H9 (cell line): Measurements from ENCODE around the gene RASAL1. TPM values are rescaled to one million over a fixed set of nuclear protein-coding genes. Genes with fewer than 3 reads are reported as not detected.

Experiments
- DNase-seq: peaks from one replicate; pipeline ENCODE4 v3.0.0-alpha.2; 2017
- H2AFZ ChIP-seq: one replicate; pipeline ENCODE4 v1.6.1; 2013; ENCODE audit warnings: mild to moderate bottlenecking, low read length, control low read depth, moderate library complexity
- H2AK5ac ChIP-seq: 2 replicates; pipeline ENCODE4 v1.6.1; 2013; ENCODE audit warnings: low read length, control low read depth, mixed read lengths; ENCODE audit not compliant: insufficient read length
- H2BK120ac ChIP-seq: one replicate; pipeline ENCODE4 v1.6.1; 2013; ENCODE audit warnings: low read depth, mild to moderate bottlenecking, low read length, control low read depth, inconsistent platforms; ENCODE audit not compliant: poor library complexity, severe bottlenecking
- H2BK12ac ChIP-seq: 2 replicates; pipeline ENCODE4 v1.6.1; 2013; ENCODE audit warnings: low read length, control low read depth, mixed read lengths, low read depth; ENCODE audit not compliant: insufficient read length
- H2BK15ac ChIP-seq: 2 replicates; pipeline ENCODE4 v1.6.1; 2013; ENCODE audit warnings: low read depth, low read length, control low read depth
- H2BK20ac ChIP-seq: one replicate; pipeline ENCODE4 v1.6.1; 2013; ENCODE audit warnings: low read depth, mild to moderate bottlenecking, low read length, control low read depth, inconsistent platforms; ENCODE audit not compliant: poor library complexity, severe bottlenecking
- H2BK5ac ChIP-seq: 2 replicates; pipeline ENCODE4 v1.6.1; 2013; ENCODE audit warnings: low read length, control low read depth, mixed read lengths; ENCODE audit not compliant: insufficient read length
- H3K14ac ChIP-seq: 2 replicates; pipeline ENCODE4 v1.6.1; 2013; ENCODE audit warnings: low read length, control low read depth; ENCODE audit not compliant: insufficient read depth
- H3K18ac ChIP-seq: 2 replicates; pipeline ENCODE4 v1.6.1; 2013; ENCODE audit warnings: low read depth, mild to moderate bottlenecking, mixed read lengths, low read length, control low read depth; ENCODE audit not compliant: insufficient read length
- H3K23ac ChIP-seq: 2 replicates; pipeline ENCODE4 v1.6.1; 2013; ENCODE audit warnings: low read length, control low read depth, mixed read lengths, low read depth; ENCODE audit not compliant: insufficient read length
- H3K23me2 ChIP-seq: 2 replicates; pipeline ENCODE4 v1.6.1; 2013; ENCODE audit warnings: low read depth, mild to moderate bottlenecking, mixed read lengths, low read length, control low read depth; ENCODE audit not compliant: insufficient read length, poor library complexity, severe bottlenecking
- H3K27ac ChIP-seq: 2 replicates; pipeline ENCODE4 v1.5.1; 2013; ENCODE audit warnings: low read length, control low read depth, mixed read lengths, low read depth; ENCODE audit not compliant: insufficient read length
- H3K27me3 ChIP-seq: 2 replicates; pipeline ENCODE4 v1.6.1; 2013; ENCODE audit warnings: low read length, control low read depth, inconsistent platforms; ENCODE audit not compliant: insufficient read depth
- H3K4ac ChIP-seq: 2 replicates; pipeline ENCODE4 v1.6.1; 2013; ENCODE audit warnings: low read depth, mild to moderate bottlenecking, control low read depth, inconsistent platforms, low read length, moderate library complexity
- H3K4me1 ChIP-seq: 2 replicates; pipeline ENCODE4 v1.6.1; 2013; ENCODE audit warnings: low read length, control low read depth, inconsistent platforms; ENCODE audit not compliant: insufficient read depth
- H3K4me2 ChIP-seq: 2 replicates; pipeline ENCODE4 v1.6.1; 2013; ENCODE audit warnings: low read length, control low read depth, mixed read lengths; ENCODE audit not compliant: insufficient read length, insufficient read depth
- H3K56ac ChIP-seq: 2 replicates; pipeline ENCODE4 v1.6.1; 2013; ENCODE audit warnings: low read depth, mild to moderate bottlenecking, mixed read lengths, low read length, control low read depth; ENCODE audit not compliant: insufficient read length
- H3K79me1 ChIP-seq: 2 replicates; pipeline ENCODE4 v1.6.1; 2013; ENCODE audit warnings: low read depth, mild to moderate bottlenecking, moderate library complexity, low read length, control low read depth, inconsistent platforms; ENCODE audit not compliant: insufficient read depth, poor library complexity, severe bottlenecking
- H3K79me2 ChIP-seq: 2 replicates; pipeline ENCODE4 v1.6.1; 2013; ENCODE audit warnings: low read length, control low read depth, inconsistent platforms; ENCODE audit not compliant: insufficient read depth
- H3K9ac ChIP-seq: 2 replicates; pipeline ENCODE4 v1.6.1; 2013; ENCODE audit warnings: low read length, control low read depth, mixed read lengths; ENCODE audit not compliant: insufficient read length; ENCODE audit errors: extremely low read depth
- H3K9me3 ChIP-seq: one replicate; pipeline ENCODE4 v1.6.1; 2013; ENCODE audit warnings: low read depth, low read length, inconsistent platforms; ENCODE audit not compliant: control insufficient read depth
- H3T11ph ChIP-seq: one replicate; pipeline ENCODE4 v1.6.1; 2013; ENCODE audit warnings: mild to moderate bottlenecking, low read length, control low read depth, inconsistent platforms
- H4K20me1 ChIP-seq: one replicate; pipeline ENCODE4 v1.6.1; 2013; ENCODE audit not compliant: control insufficient read depth, insufficient read length, insufficient read depth
- H4K5ac ChIP-seq: 2 replicates; pipeline ENCODE4 v1.6.1; 2013; ENCODE audit warnings: low read depth, mild to moderate bottlenecking, mixed read lengths, low read length, control low read depth; ENCODE audit not compliant: insufficient read length
- H4K8ac ChIP-seq: replicated peaks from 2 replicates; pipeline ENCODE4 v1.6.1; 2013; ENCODE audit warnings: low read length, control low read depth, mixed read lengths, low read depth; ENCODE audit not compliant: insufficient read length
- H4K91ac ChIP-seq: 2 replicates; pipeline ENCODE4 v1.6.1; 2013; ENCODE audit warnings: low read depth, mild to moderate bottlenecking, moderate library complexity, mixed read lengths, low read length, control low read depth; ENCODE audit not compliant: insufficient read length
- H3K27ac Mint-ChIP-seq, 3 experiments: 2 replicates in 2 of 3; 3 replicates in 1 of 3; pipeline ENCODE4 v1.8.0; 2020 to 2021; ENCODE audit warnings: mixed read lengths in 3 of 3, mild to moderate bottlenecking in 1 of 3, moderate library complexity in 1 of 3
- H3K27me3 Mint-ChIP-seq: 2 replicates; pipeline ENCODE4 v1.8.0; 2021; ENCODE audit warnings: low read depth, mild to moderate bottlenecking, moderate library complexity, mixed read lengths
- H3K36me3 Mint-ChIP-seq, 3 experiments: 2 replicates in 2 of 3; 3 replicates in 1 of 3; pipeline ENCODE4 v1.8.0; 2020 to 2021; ENCODE audit warnings: low read depth in 3 of 3, mixed read lengths in 3 of 3; ENCODE audit not compliant: insufficient read depth in 1 of 3
- H3K4me1 Mint-ChIP-seq, 2 experiments: 2 replicates each; pipeline ENCODE4 v1.8.0; 2020; ENCODE audit warnings: mixed read lengths in 2 of 2
- H3K4me3 Mint-ChIP-seq, 2 experiments: 2 replicates in 1 of 2; 3 replicates in 1 of 2; pipeline ENCODE4 v1.8.0; 2020 to 2021; ENCODE audit warnings: mild to moderate bottlenecking in 2 of 2, mixed read lengths in 2 of 2, moderate library complexity in 1 of 2
- H3K9me3 Mint-ChIP-seq, 2 experiments: 2 replicates in 1 of 2; 3 replicates in 1 of 2; pipeline ENCODE4 v1.8.0; 2020; ENCODE audit warnings: mild to moderate bottlenecking in 2 of 2, mixed read lengths in 2 of 2, moderate library complexity in 1 of 2
- CTCF ChIP-seq: fragments of 200-600 bp; sonication (generic); conservative IDR thresholded peaks from 3 replicates; pipeline ENCODE4 v1.8.0; 2021; ENCODE audit warnings: antibody characterized with exemption, mild to moderate bottlenecking
- WGBS: extraction: QIAGEN DNeasy Blood & Tissue Kit; methylation state at CpG from one replicate; pipeline ENCODE4 v1.1.7; 2013; ENCODE audit warnings: missing lambda C conversion rate, low lambda C conversion rate, mixed read lengths; ENCODE audit not compliant: insufficient read length; ENCODE audit errors: extremely low coverage; 5-methylcytosine and 5-hydroxymethylcytosine counted together
- total RNA-seq: library from RNA; stranded (reverse); gene quantifications from 2 replicates; pipeline ENCODE4 v1.2.1, GENCODE V29; 2021

The RASAL1 gene
- total RNA-seq, 1 experiment from 2014 or later, result 2.3 TPM

- Histone ChIP-seq H3K79me1 (no peaks in the 10 kb centered on the region), H4K91ac (no peak overlapping the region), H3K27me3 (no peaks in the 10 kb centered on the region; the same call in 1 of the 2 replicates), H3K23ac (no peak overlapping the region), H3K27ac (no peak overlapping the region), H3T11ph (no peak overlapping the region), H3K56ac (no peak overlapping the region), H4K8ac (no peak overlapping the region), H2AK5ac (no peak overlapping the region), H2BK20ac (no peak overlapping the region), H2BK120ac (no peak overlapping the region), H2BK15ac (no peak overlapping the region), H4K20me1 (peaks cover 4% of the 10 kb centered on the region), H3K9me3 (no peaks in the 10 kb centered on the region), H4K5ac (no peak overlapping the region), H3K23me2 (peaks cover 4% of the 10 kb centered on the region), H3K4me1 (no peaks in the 10 kb centered on the region), H2BK12ac (no peak overlapping the region), H3K14ac (no peak overlapping the region), H2BK5ac (no peak overlapping the region), H2AFZ (no peak overlapping the region), H3K4me2 (no peak overlapping the region), H3K9ac (no peak overlapping the region), H3K18ac (no peak overlapping the region), H3K79me2 (no peaks in the 10 kb centered on the region), H3K4ac (no peak overlapping the region)
- Mint-ChIP-seq H3K36me3 (no peaks in the 10 kb centered on the region), H3K9me3 (no peaks in the 10 kb centered on the region), H3K4me3 (no peak overlapping the region), H3K27ac (no peak overlapping the region), H3K27me3 (peaks cover 6% of the 10 kb centered on the region), H3K4me1 (peaks cover 2 to 15% of the 10 kb centered on the region in 2 experiments; a peak in 3 of 4 replicates)
- no peak for TF ChIP-seq CTCF
- DNase-seq, result no peak
- no CpG with 5 or more reads among the region's 4 CpGs for WGBS
These were observed 27.3 kb downstream of the RASAL1 start for GRCh38 chr12:113108308-113108707.
